ENCODE data around the gene TRIM52. TPM values are rescaled to one million over a fixed set of nuclear protein-coding genes. Genes with fewer than 3 reads are reported as not detected.

TRIM52 gene
- total and polyA plus RNA-seq, 2 of the 13 experiments (the other 11 are each of a cell fraction or from before 2014, with no cell fraction given), result 7.2 to 11.6 TPM

- TF ChIP-seq ZIK1 (CRISPR knock-in tag; IDR thresholded peaks at IDR 0.05; ENCODE audit: borderline replicate concordance, low read depth) (no peak), ZSCAN9 (CRISPR knock-in tag; IDR thresholded peaks at IDR 0.05; ENCODE audit: borderline replicate concordance) (no peak), PREB (CRISPR knock-in tag; IDR thresholded peaks at IDR 0.05) (no peak), RBM39 (IDR thresholded peaks at IDR 0.05; ENCODE audit: low read depth, low read length, poor library complexity, severe bottlenecking) (peak; percentile 72), WIZ (CRISPR knock-in tag; IDR thresholded peaks at IDR 0.05) (no peak; the same call in 1 of the 2 replicates), ESRRA (CRISPR knock-in tag; IDR thresholded peaks at IDR 0.05; ENCODE audit: low read depth) (peak; percentile 43; the same call in 1 of the 2 replicates), YEATS2 (CRISPR knock-in tag; IDR thresholded peaks at IDR 0.05; ENCODE audit: borderline replicate concordance) (peak; percentile 96), CENPX (CRISPR knock-in tag; IDR thresholded peaks at IDR 0.05) (no peak), NCOA5 (CRISPR knock-in tag; IDR thresholded peaks at IDR 0.05) (no peak), ZNF263 (CRISPR knock-in tag; IDR thresholded peaks at IDR 0.05) (no peak), REL (CRISPR knock-in tag; conservative IDR thresholded peaks at IDR 0.05) (no peak), SNAPC4 (CRISPR knock-in tag; IDR thresholded peaks at IDR 0.05) (0 out of 2 replicates have a peak, but pooled peaks have one; percentile 58), ZNF225 (CRISPR knock-in tag; IDR thresholded peaks at IDR 0.05) (peak; percentile 56; the same call in 1 of the 2 replicates), RBAK (CRISPR knock-in tag; IDR thresholded peaks at IDR 0.05) (no peak), TBX3 (IDR thresholded peaks at IDR 0.05; ENCODE audit: borderline replicate concordance) (peak; percentile 54; the same call in 1 of the 2 replicates), ZNF333 (CRISPR knock-in tag; IDR thresholded peaks at IDR 0.05; ENCODE audit: borderline replicate concordance) (peak; percentile 83; the same call in 1 of the 2 replicates), ZNF660 (CRISPR knock-in tag; IDR thresholded peaks at IDR 0.05; ENCODE audit: borderline replicate concordance, low read depth) (no peak), ZNF101 (CRISPR knock-in tag; IDR thresholded peaks at IDR 0.05; ENCODE audit: borderline replicate concordance, low read depth) (peak; percentile 72; the same call in 1 of the 2 replicates), TCF7L2 (IDR thresholded peaks at IDR 0.05; ENCODE audit: low read depth, low read length) (no peak), SMAD3 (CRISPR knock-in tag; IDR thresholded peaks at IDR 0.05) (no peak)
- TF ChIP-seq, protein P1, sequence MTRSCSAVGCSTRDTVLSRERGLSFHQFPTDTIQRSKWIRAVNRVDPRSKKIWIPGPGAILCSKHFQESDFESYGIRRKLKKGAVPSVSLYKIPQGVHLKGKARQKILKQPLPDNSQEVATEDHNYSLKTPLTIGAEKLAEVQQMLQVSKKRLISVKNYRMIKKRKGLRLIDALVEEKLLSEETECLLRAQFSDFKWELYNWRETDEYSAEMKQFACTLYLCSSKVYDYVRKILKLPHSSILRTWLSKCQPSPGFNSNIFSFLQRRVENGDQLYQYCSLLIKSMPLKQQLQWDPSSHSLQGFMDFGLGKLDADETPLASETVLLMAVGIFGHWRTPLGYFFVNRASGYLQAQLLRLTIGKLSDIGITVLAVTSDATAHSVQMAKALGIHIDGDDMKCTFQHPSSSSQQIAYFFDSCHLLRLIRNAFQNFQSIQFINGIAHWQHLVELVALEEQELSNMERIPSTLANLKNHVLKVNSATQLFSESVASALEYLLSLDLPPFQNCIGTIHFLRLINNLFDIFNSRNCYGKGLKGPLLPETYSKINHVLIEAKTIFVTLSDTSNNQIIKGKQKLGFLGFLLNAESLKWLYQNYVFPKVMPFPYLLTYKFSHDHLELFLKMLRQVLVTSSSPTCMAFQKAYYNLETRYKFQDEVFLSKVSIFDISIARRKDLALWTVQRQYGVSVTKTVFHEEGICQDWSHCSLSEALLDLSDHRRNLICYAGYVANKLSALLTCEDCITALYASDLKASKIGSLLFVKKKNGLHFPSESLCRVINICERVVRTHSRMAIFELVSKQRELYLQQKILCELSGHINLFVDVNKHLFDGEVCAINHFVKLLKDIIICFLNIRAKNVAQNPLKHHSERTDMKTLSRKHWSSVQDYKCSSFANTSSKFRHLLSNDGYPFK (CRISPR knock-in tag; IDR thresholded peaks at IDR 0.05; ENCODE audit: borderline replicate concordance), result peak; percentile 97
These were observed 37.8 kb downstream of the TRIM52 start, which contains the start of gene TRIM41 (continued) for GRCh38 chr5:181223058-181223728.

All from HepG2 (cell line).